Testis (tissue), 3 donors: ENCODE measurements around the gene CLGN. TPM values are rescaled to one million over a fixed set of nuclear protein-coding genes. Genes with fewer than 3 reads are reported as not detected.

Experiments
- DNase-seq: peaks from one replicate; pipeline ENCODE4 v3.0.0-alpha.2; 2019
- H3K27ac ChIP-seq, 2 donors: fragments of 200-600 bp; sonication (generic); one replicate each; pipeline ENCODE4 v1.5.1; 2019
- H3K27me3 ChIP-seq: fragments of 200-600 bp; sonication (generic); one replicate; pipeline ENCODE4 v1.5.1; 2019
- H3K36me3 ChIP-seq: fragments of 200-600 bp; sonication (generic); one replicate; pipeline ENCODE4 v1.5.1; 2017; ENCODE audit warnings: low read depth; ENCODE audit errors: missing control alignments
- H3K4me1 ChIP-seq: fragments of 200-600 bp; sonication (generic); one replicate; pipeline ENCODE4 v1.5.1; 2019
- H3K4me3 ChIP-seq, 2 donors: fragments of 200-600 bp; sonication (generic); one replicate each; pipeline ENCODE4 v1.5.1; 2017 to 2019
- H3K9me3 ChIP-seq: fragments of 200-600 bp; sonication (generic); one replicate; pipeline ENCODE4 v1.5.1; 2017
- CTCF ChIP-seq, 3 experiments: fragments of 450-650 bp in 2 of 3; fragments of 200-600 bp in 1 of 3; sonication (generic) in 1 of 3; IDR thresholded peaks; one replicate each; pipeline ENCODE4 v1.5.1; 2016 to 2019; ENCODE audit warnings: antibody characterized with exemption in 3 of 3, mild to moderate bottlenecking in 2 of 3, moderate library complexity in 1 of 3
- POLR2A ChIP-seq: fragments of 450-650 bp; IDR thresholded peaks from one replicate; pipeline ENCODE4 v1.6.1; 2017; ENCODE audit warnings: antibody characterized with exemption, mild to moderate bottlenecking, moderate library complexity
- WGBS, 2 donors: methylation state at CpG; one replicate each; pipeline ENCODE4 v1.1.5; 2018; 5-methylcytosine and 5-hydroxymethylcytosine counted together
- intact Hi-C: fragments of 100-400 bp; cut with DNase I; formaldehyde crosslinking; loops from one replicate; pipeline ENCODE4 v1.15.1; 2023; ENCODE audit warnings: low total_unique reads
- polyA plus RNA-seq: library from polyadenylated mRNA; stranded (reverse); fragments of 350-450 nt; fragmentation: Illumina TruSeq; extraction: RNeasy Lipid Tissue Mini Kit (QIAGEN cat#74804); gene quantifications from one replicate; pipeline ENCODE4 v1.2.3, GENCODE V29; 2014; ENCODE audit warnings: low read depth, low replicate concordance; ENCODE audit not compliant: insufficient read depth
- total RNA-seq, 2 donors: library from RNA; depleted of rRNA; stranded (reverse); fragments of >200 nt; gene quantifications; one replicate each; pipeline ENCODE4 v1.2.3, GENCODE V29; 2016

CLGN gene
- total and polyA plus RNA-seq, 3 donors from 2014 or later, result 26.9 to 75.6 (median 37.0) TPM

GRCh38 chr4:140351093-140352075, 76.1 kb downstream of the CLGN start:
- Histone ChIP-seq H3K4me3 (no peak overlapping the region), H3K9me3 (no peaks in the 10 kb centered on the region), H3K27ac (no peak overlapping the region), H3K4me1 (no peaks in the 10 kb centered on the region), H3K27me3 (no peaks in the 10 kb centered on the region), H3K36me3 (no peaks in the 10 kb centered on the region)
- TF ChIP-seq POLR2A, result no peak
- TF ChIP-seq CTCF (IDR thresholded peaks at IDR 0.05), result no peak
- DNase-seq, result no peak
- intact Hi-C loops, result no loop called here
- 73 to 74% methylated on average over 28 of the region's 28 CpGs for WGBS, 2 donors

DNA sequence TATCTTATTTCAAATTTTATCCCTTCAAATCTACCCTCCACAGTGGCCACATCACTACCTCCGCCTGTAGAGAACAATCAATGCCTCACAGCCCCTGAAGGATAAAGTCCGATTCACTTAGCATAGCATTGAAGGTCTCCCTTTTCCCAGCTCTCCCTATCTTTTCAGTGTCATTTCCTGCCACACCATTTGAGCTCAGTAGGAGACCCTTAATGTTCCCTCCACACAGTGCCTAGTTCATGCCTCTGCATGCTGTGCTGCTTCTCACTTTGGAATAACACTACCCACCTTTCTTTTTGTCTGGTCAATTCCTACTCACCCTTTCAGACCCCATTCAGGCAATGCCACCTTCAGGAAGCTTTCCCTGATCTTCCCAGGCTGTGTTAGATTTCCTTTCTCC, 77.6 kb downstream of the CLGN start:
- Histone ChIP-seq H3K27me3 (no peaks in the 10 kb centered on the region), H3K4me3 (no peak overlapping the region), H3K4me1 (no peaks in the 10 kb centered on the region), H3K27ac (no peak overlapping the region), H3K9me3 (no peaks in the 10 kb centered on the region), H3K36me3 (no peaks in the 10 kb centered on the region)
- intact Hi-C loops, result no loop called here
- WGBS, 2 donors, result 82 to 84% methylated on average over 2 of the region's 2 CpGs
- DNase-seq, result no peak
- no peak for TF ChIP-seq POLR2A

DNA sequence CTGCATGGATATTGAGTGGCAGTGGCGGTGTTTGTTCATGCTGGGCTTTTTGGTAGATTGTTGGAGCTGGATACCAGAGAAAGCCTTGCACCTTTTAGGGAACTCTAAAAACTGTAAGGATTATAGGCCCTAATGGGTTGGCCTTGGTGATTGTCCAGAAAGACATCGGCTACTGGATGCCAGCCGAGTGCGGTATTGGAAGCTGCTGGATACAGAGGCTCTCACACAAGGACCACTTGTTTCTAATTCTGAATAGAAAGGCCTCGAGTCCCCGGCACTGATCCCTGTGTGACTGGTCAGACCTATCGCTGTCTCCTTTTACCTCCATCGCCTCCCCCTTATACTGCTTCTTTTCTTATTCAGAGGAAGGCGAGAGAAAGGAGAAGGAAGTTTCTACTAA, 81.3 kb downstream of the CLGN start:
- 90 to 93% methylated on average over 9 of the region's 9 CpGs for WGBS, 2 donors
- H3K4me1 ChIP-seq, result no peaks in the 10 kb centered on the region
- no peak for DNase-seq
- H3K9me3 ChIP-seq, result no peaks in the 10 kb centered on the region
- intact Hi-C loops, result no loop called here
- H3K27me3 ChIP-seq, result no peaks in the 10 kb centered on the region
- no peaks in the 10 kb centered on the region for H3K36me3 ChIP-seq
- TF ChIP-seq POLR2A (no peak), CTCF (IDR thresholded peaks at IDR 0.05) (no peak)
- H3K27ac ChIP-seq, result no peak overlapping the region
- H3K4me3 ChIP-seq, result no peak overlapping the region

DNA sequence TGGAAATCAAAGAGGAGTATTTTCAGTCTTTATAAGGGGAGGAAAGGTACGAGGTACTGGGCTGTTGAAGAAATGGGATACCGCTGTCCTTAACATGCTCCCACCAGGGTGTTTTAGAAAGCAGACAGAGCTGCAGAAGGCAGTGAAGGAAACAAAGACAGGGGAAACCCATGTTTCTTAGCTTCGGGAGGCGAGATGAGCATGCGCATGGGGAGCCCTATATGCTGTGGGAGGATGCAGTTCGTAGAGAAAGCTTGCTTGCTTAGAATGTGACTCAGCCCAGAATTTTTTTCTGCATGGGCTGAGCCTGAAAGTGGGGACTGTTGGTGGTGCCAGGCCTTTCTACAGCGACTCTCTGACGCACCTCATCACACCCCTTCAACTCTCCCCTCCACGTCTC, 82.8 kb downstream of the CLGN start:
- TF ChIP-seq POLR2A, result no peak
- no peak for DNase-seq
- Histone ChIP-seq H3K36me3 (no peaks in the 10 kb centered on the region), H3K4me3 (no peak overlapping the region), H3K9me3 (no peaks in the 10 kb centered on the region), H3K4me1 (no peaks in the 10 kb centered on the region), H3K27me3 (no peaks in the 10 kb centered on the region), H3K27ac (no peak overlapping the region)
- intact Hi-C loops, result no loop called here
- WGBS, 2 donors, result 47 to 70% methylated on average over 6 to 9 of the region's 9 CpGs

- intact Hi-C loops, result no loop called here
- Histone ChIP-seq H3K9me3 (no peaks in the 10 kb centered on the region), H3K36me3 (no peaks in the 10 kb centered on the region), H3K27ac (no peak overlapping the region), H3K27me3 (no peaks in the 10 kb centered on the region), H3K4me3 (no peak overlapping the region), H3K4me1 (no peaks in the 10 kb centered on the region)
- TF ChIP-seq POLR2A (no peak), CTCF (IDR thresholded peaks at IDR 0.05) (no peak)
- no peak for DNase-seq
- 70 to 89% methylated on average over 3 of the region's 3 CpGs for WGBS, 2 donors
Measured at GRCh38 chr4:140344101-140344500, 83.3 kb downstream of the CLGN start.
